HG03060 (cell line): ENCODE results near the gene LDHD.

Experiments used
- ATAC-seq: cut with Tn5 transposase; IDR thresholded peaks from one replicate; pipeline ENCODE4 v1.9.1; 2021; ENCODE audit warnings: low read depth, moderate number of reproducible peaks; ENCODE audit not compliant: unreplicated experiment

LDHD gene

DNA sequence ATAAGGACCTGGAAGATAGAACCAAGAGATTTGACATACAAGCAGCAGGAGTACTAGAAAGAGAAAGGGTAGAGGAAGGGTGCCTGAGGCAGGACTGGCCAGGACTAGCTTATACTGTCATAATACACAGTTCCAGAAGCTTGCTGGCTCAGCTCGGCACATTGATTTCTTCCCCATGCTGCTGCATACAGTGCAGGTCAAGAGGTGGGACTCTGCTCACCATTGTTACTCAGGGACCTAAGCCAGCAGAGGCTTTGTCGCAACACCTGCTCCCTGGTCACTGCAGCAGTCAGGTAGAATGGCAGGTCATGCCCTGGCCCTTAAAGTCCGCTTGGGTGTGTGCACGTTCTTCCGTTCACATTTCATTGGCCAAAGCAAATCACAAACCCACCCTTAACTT, 32.8 kb downstream of the LDHD start:
- no peak for ATAC-seq

DNA sequence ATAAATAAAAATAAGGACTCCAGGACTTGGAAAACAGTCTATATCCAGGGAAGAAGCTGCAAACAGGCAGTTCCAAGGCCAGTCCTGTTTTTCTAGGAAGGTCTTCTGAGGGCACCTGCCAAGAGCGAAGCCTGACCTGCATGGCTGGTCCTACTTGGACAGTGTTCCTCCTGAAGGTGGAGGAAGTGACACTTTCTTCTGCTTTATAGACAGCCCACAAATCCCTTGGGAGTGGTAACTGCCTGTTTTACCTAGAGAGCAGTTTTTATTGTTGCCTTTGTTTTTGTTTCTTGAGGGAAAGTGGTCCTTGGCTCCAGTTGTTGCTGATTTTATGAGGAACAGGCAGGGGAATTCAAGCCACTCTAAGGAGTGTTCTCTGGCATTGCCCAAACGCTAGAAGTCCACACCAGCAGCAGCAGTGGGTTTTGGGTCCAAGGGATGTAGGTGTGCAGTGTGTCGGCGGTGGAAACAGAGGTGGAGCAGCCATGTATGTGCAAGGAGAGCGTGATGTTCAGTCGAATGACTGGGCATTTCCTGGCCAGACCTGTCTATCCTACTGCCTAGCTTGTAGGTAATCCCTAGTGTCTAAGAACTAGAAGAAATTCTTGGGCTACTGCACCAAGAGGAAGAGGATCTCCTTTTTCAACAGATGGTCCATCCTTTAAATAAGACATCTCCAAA, 35.3 kb downstream of the LDHD start:
- ATAC-seq, result no peak

DNA sequence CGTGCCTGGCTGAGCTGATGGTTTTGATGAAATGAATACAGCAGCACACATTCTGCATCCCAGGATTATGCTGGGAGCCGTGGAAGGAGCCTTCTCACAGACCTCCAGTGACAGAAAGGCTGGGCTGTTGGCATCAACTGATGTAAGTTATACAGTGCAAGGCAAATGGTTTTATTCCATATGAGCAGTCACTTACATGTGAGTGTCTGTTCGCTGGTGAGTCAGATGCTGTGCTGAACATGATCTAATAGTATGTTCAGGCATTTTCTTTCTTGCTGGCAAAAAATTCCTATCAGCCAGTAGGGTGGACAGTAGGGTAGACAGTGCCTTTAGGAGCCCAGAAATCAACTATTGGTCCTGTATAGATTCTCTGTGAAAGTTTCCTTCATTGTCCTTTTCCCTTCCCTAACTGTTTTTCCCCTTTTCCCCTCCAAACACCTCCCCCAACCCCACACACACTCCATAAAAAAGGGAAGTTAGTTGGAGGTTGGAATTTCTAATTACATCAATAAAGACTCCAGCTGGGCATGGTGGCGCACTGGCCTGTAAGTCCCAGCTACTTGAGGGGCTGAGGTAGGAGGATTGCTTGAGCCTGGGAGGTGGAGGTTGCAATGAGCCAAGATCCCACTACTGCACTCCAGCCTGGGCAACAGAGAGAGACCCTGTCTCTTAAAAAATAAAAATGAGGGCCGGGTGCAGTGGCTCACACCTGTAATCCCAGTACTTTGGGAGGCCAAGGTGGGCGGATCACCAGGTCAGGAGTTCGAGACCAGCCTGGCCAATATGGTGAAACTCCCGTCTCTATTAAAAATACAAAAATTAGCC, 36.2 kb downstream of the LDHD start:
- no peak for ATAC-seq

DNA sequence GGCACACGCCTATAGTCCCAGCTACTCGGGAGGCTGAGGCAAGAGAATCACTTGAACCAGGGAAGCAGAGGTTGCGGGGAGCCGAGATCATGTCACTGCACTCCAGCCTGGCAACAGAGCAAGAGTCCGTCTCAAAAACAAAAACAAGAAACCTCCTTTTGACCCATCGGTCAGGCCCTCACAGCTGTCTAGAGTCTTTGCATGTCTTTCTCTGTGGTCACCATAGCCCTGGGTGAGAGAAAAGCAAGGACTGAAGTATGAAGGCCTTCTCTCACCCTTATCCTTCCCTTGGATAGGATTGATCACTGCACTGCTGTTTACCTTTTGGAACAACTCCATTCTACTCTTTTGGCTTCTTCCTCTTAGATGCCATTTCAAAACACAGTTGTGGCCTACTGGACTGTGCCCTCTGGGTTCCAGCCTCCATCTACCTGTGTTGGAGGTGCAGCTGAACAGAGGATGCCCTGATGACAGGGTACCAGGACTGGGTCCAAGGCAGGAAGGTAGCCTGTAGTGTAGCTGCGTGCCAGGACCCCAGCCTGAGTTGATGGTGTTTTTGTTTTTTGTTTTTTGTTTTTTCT, 37.1 kb downstream of the LDHD start:
- ATAC-seq, result no peak

DNA sequence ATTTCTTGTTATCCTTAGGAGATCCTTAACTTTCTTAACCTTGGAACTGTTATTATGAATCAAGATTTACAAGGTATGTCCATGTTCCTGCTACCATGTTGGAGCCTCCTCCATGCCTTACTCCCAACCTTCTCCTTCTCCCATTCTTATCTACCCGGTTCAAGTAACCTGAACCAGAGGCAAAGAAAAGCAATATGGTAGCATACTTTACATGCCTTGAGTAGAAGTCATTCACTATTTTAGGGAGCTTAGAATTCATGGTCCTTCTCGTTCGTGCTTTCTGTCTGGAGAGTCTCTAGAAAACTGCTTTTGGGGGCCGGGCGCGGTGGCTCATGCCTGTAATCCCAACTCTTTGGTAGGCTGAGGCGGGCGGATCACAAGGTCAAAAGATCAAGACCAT, 37.7 kb downstream of the LDHD start:
- no peak for ATAC-seq

DNA sequence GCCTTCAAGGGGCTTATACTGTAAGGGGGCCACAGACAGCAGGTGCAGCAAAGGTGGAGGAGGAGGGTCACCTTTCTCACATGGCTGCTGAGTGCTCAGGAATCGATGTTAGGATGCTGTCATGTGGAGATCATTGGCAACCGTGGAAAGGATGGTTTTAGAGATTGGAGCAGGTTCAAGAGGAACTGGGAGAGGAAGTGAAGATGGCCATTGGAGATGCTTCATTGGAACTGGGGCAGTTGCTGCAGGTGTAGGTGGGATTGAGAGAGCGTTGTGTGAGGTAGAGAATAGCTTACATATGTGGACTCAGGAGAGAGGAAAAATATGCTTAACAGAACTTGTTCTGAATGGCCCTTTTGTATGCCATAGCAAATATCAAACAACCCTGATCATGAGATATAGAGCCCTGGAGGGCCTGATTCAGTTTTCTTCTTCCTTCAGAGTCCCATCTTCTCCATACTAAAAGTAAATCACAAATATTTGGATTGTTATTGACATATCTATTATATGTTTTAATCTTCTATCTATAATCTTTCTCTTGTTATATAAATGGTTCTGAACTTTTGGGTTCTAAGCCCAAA, 40.8 kb downstream of the LDHD start:
- ATAC-seq, result no peak

DNA sequence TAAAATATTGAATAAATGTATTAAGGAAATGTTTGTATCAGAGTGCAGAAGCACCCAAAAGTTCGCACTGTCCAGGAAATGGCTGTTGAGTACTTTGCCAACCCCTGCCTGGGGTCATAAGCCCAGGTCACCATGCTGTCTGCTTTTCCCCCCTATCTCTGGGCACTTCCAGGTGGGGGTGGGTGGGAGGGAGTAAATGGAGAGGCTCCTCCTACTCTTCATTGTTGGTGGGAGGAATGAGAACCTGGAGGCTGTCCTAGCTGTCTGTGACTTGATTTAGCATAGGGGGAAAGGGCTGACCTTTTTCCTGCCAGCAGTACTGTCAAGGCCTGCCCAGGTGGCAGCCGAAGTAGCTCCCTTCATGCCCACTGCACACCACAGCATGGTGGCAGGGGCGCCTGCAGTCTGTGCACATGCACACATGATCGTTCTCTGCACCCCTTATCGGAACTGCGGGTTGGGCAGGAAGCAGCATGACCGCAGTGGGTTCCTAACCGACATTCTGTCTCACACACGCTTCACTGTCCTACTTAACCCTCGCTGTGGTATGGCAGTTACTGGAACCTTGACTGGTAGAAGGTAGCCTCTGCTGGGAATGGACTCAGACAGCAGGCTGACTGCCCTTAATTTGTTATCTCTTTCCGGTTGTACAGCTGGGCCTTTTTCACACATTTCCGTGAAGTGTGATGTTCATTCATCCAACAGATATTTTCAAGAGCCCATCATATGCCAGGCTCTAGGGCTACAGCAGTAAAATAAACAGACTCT, 41.5 kb downstream of the LDHD start:
- peak; percentile 94 for ATAC-seq

DNA sequence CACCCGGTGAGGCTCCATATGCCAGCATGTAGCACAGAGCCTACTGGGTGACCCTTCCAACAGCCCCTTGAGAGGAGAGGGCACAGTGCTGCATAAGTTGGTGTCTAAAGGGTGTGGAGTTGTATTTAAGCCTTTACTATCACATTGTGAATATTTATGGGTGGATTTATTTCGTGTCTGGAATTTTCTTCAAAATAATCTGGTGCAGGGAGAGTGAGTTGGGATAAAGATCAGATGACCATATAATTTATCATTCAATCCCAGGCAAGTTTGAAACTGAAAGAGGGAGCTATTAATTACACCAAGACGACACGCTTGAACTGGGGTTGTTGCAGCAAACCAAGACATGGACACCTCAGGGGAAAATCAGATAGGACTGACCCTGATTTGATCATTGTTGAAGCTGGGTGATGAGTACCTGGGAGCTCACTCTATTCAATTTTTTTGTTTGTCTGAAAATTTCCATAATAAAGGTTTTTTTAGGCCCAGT, 42.2 kb downstream of the LDHD start:
- ATAC-seq, result no peak

DNA sequence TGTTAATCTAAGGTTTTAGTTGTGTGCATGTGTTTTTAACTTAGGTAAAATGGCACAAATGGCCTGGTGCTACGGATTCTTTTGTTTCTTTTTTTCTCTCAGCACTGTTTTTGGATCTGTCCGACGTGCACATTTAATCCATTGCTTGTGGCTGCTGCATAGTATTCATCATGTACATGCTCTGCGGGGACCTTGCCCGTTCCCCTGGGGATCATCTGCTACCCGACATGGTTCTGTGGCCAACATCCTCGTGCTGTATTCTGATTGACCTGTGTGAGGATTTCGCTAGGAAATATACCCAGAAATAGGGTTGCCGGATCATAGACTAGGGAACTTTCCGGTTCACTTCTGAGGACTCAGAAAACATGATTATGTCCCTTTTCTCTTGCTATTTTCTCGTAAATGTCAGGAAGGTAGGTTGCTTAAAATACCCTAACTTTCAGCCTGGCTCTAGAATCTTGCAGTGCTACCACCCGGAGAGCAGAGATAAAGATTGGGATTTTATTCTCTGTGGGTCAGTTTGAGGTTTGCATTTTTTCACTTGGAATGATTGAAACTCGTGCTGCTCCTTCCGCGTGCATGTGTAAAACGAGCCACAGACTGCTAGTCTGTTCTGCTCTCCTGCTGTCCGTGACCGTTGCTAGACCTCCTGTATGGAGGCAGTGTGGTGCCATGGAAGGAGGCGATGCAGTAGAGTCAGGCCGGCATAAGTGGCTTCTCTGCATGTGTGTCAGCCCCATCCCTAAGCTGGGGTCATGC, 42.9 kb downstream of the LDHD start:
- no peak for ATAC-seq

DNA sequence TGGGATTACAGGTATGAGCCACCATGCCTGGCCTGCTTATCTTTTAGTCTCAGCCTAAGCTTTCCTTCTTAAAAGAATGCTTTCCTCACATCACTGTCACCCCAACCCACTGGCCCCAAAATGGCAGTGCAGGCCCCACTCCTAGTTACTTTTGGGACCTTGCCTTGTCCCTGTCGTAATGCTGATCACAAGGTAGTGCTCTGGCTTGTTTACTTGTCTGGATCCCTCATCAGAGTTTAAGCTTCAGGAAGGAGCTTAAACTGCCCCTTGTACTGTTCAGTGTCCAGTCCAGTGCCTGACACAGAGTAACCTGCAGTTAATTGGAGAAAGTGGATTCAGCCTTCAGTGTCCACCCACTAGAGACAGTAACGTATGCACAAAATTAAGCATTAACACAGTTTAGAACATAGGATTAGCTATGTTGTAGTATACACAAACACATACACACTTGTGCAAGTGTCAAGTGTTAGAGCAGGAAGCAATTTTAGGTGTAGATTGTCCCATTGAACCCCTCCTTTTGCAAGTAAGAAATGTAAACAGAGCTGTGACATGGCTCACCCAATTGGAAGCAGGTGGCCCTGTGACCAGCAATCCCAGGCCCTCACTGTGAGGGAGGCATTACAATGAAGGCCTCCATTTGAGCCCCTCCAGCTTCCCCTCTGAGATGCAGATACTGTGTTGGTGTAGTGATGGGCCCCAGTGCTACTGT, 44.2 kb downstream of the LDHD start:
- no peak for ATAC-seq

DNA sequence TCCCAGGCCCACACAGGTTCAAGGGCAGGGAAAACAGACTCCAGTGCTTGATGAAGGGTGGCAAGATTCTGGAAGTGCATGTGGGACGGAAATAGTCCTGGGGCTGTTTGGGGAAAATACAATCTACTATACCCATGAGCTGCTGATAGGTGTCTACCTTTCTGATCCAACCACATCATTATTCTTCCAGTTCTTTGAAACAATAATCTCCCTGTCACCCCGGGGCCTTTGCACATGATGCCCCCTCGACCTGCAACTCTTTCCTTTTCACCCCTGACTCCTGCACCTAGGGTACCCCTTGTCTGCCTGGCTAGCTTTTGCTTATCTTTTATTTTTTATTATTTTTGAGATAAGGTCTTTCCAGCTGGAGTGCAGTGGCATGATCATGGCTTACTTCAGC, 45.0 kb downstream of the LDHD start:
- ATAC-seq, result no peak

DNA sequence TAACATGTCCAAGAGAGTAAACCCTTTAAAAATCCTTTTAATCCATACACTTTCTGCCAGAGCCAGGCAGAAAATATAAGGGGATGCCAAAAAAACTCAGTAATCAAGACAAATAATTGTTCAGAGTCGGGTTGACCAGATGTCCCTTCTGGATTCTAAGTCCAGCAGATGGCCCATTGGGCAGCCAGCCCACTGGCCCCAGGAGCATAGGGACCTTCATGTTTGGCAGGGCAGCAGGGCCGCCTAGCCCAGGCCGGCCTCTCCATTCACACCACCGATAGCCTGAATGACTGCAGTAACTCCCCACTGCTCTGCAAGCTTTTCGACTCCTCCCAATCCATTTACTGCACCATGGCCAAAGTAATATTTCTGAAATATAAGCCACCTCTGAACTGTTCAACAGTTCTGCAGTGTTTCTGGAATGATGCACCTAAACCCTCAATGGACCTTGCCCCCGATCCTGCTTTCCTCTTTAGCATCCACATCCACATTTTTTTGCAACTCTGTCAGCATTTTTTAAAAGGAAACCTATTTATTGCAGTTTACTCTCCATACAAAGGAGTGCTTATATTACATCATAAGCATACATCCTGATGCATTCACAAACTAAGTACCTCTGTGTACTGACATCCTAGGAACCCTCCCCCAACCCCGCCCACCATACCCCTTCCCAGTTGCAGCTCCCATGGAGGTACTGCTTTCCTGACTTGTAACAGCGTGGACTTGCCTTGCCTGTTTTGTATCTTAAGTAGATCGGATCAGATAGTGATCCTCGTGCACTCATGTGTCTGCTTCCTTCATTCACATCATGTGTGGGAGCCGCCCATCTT, 46.4 kb downstream of the LDHD start:
- ATAC-seq, result no peak

DNA sequence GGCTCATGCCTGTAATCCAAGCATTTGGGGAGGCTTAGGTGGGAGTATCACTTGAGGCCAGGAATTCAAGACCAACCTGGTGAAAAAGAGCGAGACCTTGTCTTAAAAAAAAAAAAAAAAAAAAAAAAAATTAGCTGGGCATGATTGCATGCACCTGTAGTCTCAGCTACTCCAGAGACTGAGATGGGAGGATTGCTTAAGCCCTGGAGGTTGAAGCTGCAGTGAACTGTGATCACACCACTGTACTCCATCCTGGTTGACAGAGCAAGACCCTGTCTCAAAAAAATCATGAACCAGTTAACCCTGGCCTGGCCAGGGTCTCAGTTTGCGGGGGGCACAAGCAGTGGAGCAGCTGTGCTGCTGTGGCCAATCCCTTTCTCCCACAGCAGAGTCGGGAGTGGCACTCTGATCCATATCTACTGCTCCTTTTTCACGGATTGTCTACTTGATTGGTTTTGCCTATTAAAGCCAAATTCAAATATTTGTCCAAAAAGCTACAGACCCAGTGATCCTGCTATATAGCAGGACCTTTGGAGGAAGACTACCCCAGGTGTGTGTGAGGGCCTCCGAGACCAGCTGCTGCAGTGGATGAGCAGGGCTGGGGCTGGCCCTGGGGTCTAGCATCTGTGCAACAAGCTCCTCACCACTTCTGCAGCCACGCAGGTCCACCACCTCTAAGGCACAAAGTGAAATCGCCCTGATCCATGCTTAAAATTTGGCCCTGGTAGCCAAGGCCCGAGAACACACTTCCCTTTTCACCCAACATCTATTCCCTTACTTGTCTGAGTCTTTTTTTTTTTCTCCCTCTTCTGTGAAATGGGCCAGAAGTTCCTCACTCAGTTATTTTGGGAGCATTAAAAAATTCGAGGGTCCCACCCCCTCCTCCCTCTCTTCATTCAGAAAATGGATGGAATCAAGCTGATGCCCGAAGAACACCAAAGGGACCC, 48.2 kb downstream of the LDHD start:
- no peak for ATAC-seq

DNA sequence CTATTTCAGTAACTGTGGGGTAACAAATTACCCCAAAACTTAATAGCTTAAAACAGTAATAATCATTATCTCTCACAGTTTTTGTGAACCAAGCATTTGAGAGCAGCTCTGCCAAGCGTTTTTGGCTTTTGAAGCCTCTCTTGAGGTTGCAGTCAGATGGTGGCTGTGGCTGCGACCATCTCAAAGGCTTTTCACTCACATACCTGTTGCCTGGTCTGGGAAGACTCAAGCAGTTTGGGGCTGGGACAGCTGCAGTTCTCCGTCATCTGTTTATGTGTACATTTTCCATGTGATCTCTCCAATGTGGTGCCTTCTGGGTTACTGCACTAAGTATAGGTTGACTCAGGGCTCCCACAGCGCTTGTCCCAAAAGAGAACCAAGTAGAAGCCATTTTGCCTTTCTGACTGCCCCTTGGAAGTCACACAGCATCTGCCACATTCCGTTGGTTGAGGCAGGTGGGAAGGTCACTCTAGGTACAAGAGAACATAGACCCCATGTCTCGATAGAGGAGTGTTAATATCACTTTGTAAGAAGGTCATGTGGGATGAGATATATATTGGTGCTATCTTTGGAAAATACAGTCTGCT, 49.6 kb downstream of the LDHD start:
- ATAC-seq, result no peak

DNA sequence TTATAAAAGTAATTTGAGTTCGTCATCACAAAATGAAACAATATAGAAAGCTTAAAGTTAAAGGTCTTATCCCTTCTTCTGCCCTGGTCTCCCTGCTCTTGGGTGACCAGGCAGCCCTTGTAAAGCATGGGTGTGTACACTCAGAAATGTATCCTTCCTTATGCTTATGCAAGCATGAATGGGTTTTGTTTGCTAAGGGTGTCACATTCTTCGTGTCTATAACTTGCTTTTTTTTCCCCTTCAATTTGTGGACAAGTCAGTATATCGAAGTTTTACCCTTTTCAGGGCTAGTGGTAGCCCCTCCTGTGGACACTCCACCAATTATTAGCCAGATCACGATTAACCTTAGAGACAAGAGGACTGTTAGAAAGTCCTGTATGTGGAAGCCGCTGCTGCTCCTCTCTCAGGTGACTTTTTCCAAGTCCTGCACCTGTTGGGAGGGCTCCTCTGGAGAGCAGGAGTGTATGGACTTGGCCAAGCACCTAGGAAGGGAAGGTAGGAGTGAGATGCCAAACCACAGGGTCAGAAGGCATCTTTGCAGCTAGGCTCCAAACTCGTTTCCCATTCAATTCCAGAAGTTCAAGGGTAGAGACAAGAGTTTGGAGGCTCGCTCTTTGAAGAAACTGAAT, 50.9 kb downstream of the LDHD start:
- no peak for ATAC-seq

DNA sequence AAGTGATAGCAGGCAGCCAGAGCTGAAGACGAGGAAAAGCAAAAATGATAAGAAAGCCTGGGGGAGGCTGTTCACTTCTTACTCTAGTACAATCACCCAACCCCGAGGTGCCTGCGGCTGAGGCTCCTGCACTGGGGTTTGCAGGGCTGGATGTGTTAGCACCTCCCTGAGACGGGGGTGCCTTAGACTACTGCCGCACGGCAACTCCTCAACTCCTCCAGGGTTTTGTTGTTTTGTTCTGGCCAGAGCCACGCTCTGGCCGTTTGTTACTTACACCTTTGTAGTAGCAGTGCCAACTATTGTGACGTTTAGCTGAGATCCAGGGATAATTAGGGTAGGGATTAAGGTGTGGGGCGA, 51.5 kb downstream of the LDHD start:
- no peak for ATAC-seq
